Smooth muscle cell (in vitro differentiated cells): ENCODE results near the gene COL27A1. TPM values are rescaled to one million over a fixed set of nuclear protein-coding genes. Genes with fewer than 3 reads are reported as not detected.

Experiments used
- DNase-seq: peaks from one replicate; lab custom pipeline; 2025; ENCODE audit not compliant: unreplicated experiment; lab: John Stamatoyannopoulos, UW
- H2AFZ ChIP-seq: fragments of 200-600 bp; sonication (generic); 2 replicates; pipeline ENCODE4 v1.6.0; 2016; ENCODE audit warnings: antibody characterized with exemption, low read depth, mild to moderate bottlenecking
- H3F3A ChIP-seq: fragments of 200-600 bp; sonication (generic); 2 replicates; pipeline ENCODE4 v1.6.0; 2017; ENCODE audit warnings: antibody characterized with exemption, low read depth
- H3K27ac ChIP-seq: fragments of 200-600 bp; sonication (generic); 2 replicates; pipeline ENCODE4 v1.5.1; 2016; ENCODE audit warnings: low read depth, mild to moderate bottlenecking
- H3K27me3 ChIP-seq: fragments of 200-600 bp; sonication (generic); 2 replicates; pipeline ENCODE4 v1.6.1; 2016; ENCODE audit warnings: low read depth, mild to moderate bottlenecking
- H3K36me3 ChIP-seq: fragments of 200-600 bp; sonication (generic); 2 replicates; pipeline ENCODE4 v1.5.1; 2016; ENCODE audit warnings: low read depth
- H3K4me1 ChIP-seq: fragments of 200-600 bp; sonication (generic); 2 replicates; pipeline ENCODE4 v1.5.1; 2016; ENCODE audit warnings: low read depth
- H3K4me2 ChIP-seq: fragments of 200-600 bp; sonication (generic); 2 replicates; pipeline ENCODE4 v1.6.0; 2016; ENCODE audit warnings: mild to moderate bottlenecking
- H3K4me3 ChIP-seq: fragments of 200-600 bp; sonication (generic); 2 replicates; pipeline ENCODE4 v1.5.1; 2016; ENCODE audit warnings: mild to moderate bottlenecking
- H3K79me2 ChIP-seq: fragments of 200-600 bp; sonication (generic); 2 replicates; pipeline ENCODE4 v1.6.0; 2016; ENCODE audit warnings: low read depth, mild to moderate bottlenecking
- H3K9ac ChIP-seq: fragments of 200-600 bp; sonication (generic); 2 replicates; pipeline ENCODE4 v1.6.0; 2016; ENCODE audit warnings: low read depth
- H3K9me3 ChIP-seq: fragments of 200-600 bp; sonication (generic); replicated peaks from 2 replicates; pipeline ENCODE4 v1.5.1; 2016; ENCODE audit warnings: low read depth
- H4K20me1 ChIP-seq: fragments of 200-600 bp; sonication (generic); 2 replicates; pipeline ENCODE4 v1.6.0; 2016; ENCODE audit warnings: low read depth
- WGBS: methylation state at CpG from one replicate; pipeline ENCODE4 v1.1.7; 2016; ENCODE audit warnings: low lambda C conversion rate; 5-methylcytosine and 5-hydroxymethylcytosine counted together
- polyA plus RNA-seq: library from polyadenylated mRNA; unstranded; fragments of >200 nt; fragmentation: Nextera tagmentation; extraction: Ambion mirVana; gene quantifications from 2 replicates; pipeline ENCODE4 v1.2.1, GENCODE V29; 2016
- total RNA-seq: library from RNA; depleted of rRNA; stranded (reverse); fragments of >200 nt; gene quantifications from 2 replicates; pipeline ENCODE4 v1.2.3, GENCODE V29; 2014
- TF ChIP-seq, protein P1 (sequence below): fragments of 200-600 bp; sonication (generic); IDR thresholded peaks from 2 replicates; pipeline ENCODE4 v1.5.1; 2017; ENCODE audit warnings: borderline replicate concordance, mild to moderate bottlenecking, antibody characterized with exemption; ENCODE audit not compliant: insufficient read depth, poor library complexity, severe bottlenecking

COL27A1 gene
- total and polyA plus RNA-seq, 2 experiments from 2014 or later: 18.1 to 19.9 TPM

- H3K27ac ChIP-seq: peak overlapping the region; percentile 60
Measured at GRCh38 chr9:114172981-114173833, 17.9 kb downstream of the COL27A1 start.

DNA sequence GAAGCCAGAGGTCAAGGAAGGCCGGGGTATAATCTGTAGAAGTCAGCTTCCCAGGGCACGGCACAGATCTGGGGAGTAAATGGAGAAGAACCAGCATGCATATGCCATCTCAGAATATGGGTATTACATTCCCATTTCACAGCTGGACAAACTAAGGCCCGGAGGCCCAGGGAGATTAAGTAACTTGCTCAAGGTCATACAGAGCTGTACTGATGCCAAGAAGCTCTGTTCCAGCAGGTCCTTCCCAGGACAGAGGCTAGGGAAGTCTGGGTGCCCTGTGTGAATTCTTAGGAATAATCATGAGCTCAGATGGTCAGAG lies 19.2 kb downstream of the COL27A1 start:
- H3K79me2 ChIP-seq: peaks cover 6% of the 10 kb centered on the region
- 59% methylated on average over 3 of the region's 3 CpGs for WGBS
- H3K4me3 ChIP-seq: no peak overlapping the region
- no peaks in the 10 kb centered on the region for H3K27me3 ChIP-seq
- H3K4me1 ChIP-seq: peaks cover 11% of the 10 kb centered on the region
- H2AFZ ChIP-seq: no peak overlapping the region
- DNase-seq: no peak
- peak overlapping the region; percentile 99 for H3K27ac ChIP-seq
- peaks cover 12% of the 10 kb centered on the region for H4K20me1 ChIP-seq
- no peaks in the 10 kb centered on the region for H3K36me3 ChIP-seq
- TF ChIP-seq, protein P1, sequence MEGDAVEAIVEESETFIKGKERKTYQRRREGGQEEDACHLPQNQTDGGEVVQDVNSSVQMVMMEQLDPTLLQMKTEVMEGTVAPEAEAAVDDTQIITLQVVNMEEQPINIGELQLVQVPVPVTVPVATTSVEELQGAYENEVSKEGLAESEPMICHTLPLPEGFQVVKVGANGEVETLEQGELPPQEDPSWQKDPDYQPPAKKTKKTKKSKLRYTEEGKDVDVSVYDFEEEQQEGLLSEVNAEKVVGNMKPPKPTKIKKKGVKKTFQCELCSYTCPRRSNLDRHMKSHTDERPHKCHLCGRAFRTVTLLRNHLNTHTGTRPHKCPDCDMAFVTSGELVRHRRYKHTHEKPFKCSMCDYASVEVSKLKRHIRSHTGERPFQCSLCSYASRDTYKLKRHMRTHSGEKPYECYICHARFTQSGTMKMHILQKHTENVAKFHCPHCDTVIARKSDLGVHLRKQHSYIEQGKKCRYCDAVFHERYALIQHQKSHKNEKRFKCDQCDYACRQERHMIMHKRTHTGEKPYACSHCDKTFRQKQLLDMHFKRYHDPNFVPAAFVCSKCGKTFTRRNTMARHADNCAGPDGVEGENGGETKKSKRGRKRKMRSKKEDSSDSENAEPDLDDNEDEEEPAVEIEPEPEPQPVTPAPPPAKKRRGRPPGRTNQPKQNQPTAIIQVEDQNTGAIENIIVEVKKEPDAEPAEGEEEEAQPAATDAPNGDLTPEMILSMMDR: no peak
- no peaks in the 10 kb centered on the region for H3K9me3 ChIP-seq
- peak overlapping the region; percentile 93 for H3K9ac ChIP-seq
- peak overlapping the region; percentile 34 for H3K4me2 ChIP-seq
- H3F3A ChIP-seq: peaks cover 28% of the 10 kb centered on the region

More at GRCh38 chr9:114172981-114173833, 17.9 kb downstream of the COL27A1 start:
- TF ChIP-seq, protein P1: no peak
- peak; percentile 40 for DNase-seq
- Histone ChIP-seq H3F3A (peaks cover 28% of the 10 kb centered on the region), H4K20me1 (peaks cover 17% of the 10 kb centered on the region), H2AFZ (no peak overlapping the region), H3K4me3 (no peak overlapping the region), H3K9me3 (no peaks in the 10 kb centered on the region), H3K9ac (no peak overlapping the region), H3K27me3 (no peaks in the 10 kb centered on the region), H3K79me2 (peaks cover 6% of the 10 kb centered on the region), H3K36me3 (no peaks in the 10 kb centered on the region), H3K4me1 (peaks cover 11% of the 10 kb centered on the region), H3K4me2 (peak overlapping the region; percentile 39)
- 43% methylated on average over 20 of the region's 20 CpGs for WGBS

- H3F3A ChIP-seq: peaks cover 28% of the 10 kb centered on the region
- H3K27me3 ChIP-seq: no peaks in the 10 kb centered on the region
- H3K4me1 ChIP-seq: peaks cover 11% of the 10 kb centered on the region
- 40% methylated on average over 25 of the region's 26 CpGs for WGBS
- peaks cover 9% of the 10 kb centered on the region for H4K20me1 ChIP-seq
- H3K9me3 ChIP-seq: no peaks in the 10 kb centered on the region
- no peak overlapping the region for H3K4me3 ChIP-seq
- peak overlapping the region; percentile 93 for H3K9ac ChIP-seq
- TF ChIP-seq, protein P1: no peak
- DNase-seq: peak; percentile 79
- H2AFZ ChIP-seq: no peak overlapping the region
- peaks cover 3% of the 10 kb centered on the region for H3K79me2 ChIP-seq
- peak overlapping the region; percentile 34 for H3K4me2 ChIP-seq
- H3K27ac ChIP-seq: peak overlapping the region; percentile 99
- H3K36me3 ChIP-seq: no peaks in the 10 kb centered on the region
Measured at GRCh38 chr9:114174876-114175771, 19.8 kb downstream of the COL27A1 start.
